Lower lobe of right lung (tissue), 2 donors: ENCODE measurements around the gene CTSZ. TPM values are rescaled to one million over a fixed set of nuclear protein-coding genes. Genes with fewer than 3 reads are reported as not detected.

Experiments
- ATAC-seq, 2 donors: fragments of 200-7000 bp; cut with Tn5 transposase; one replicate each; pipeline ENCODE4 v1.9.1; 2020 to 2022; ENCODE audit warnings: mild to moderate bottlenecking in 2 of 2, moderate library complexity in 2 of 2
- DNase-seq: peaks from one replicate; pipeline ENCODE4 v3.0.0-alpha.2; 2020
- H3K27ac ChIP-seq: fragments of 200-600 bp; one replicate; pipeline ENCODE4 v1.8.0; 2022
- H3K27me3 ChIP-seq: fragments of 200-600 bp; one replicate; pipeline ENCODE4 v1.8.0; 2022; ENCODE audit warnings: low read depth
- H3K36me3 ChIP-seq: fragments of 200-600 bp; one replicate; pipeline ENCODE4 v1.8.0; 2022; ENCODE audit warnings: mild to moderate bottlenecking
- H3K4me1 ChIP-seq: fragments of 200-600 bp; one replicate; pipeline ENCODE4 v1.8.0; 2022
- H3K4me3 ChIP-seq: fragments of 200-600 bp; one replicate; pipeline ENCODE4 v1.8.0; 2022; ENCODE audit warnings: mild to moderate bottlenecking
- H3K9me3 ChIP-seq: fragments of 200-600 bp; one replicate; pipeline ENCODE4 v1.8.0; 2022
- CTCF ChIP-seq: fragments of 200-600 bp; IDR thresholded peaks from one replicate; pipeline ENCODE4 v1.8.0; 2022; ENCODE audit warnings: antibody characterized with exemption, mild to moderate bottlenecking
- intact Hi-C: fragments of 100-400 bp; cut with DNase I; formaldehyde crosslinking; loops from one replicate; pipeline ENCODE4 v1.11.0; 2022
- total RNA-seq: library from RNA; stranded (reverse); fragmentation: NEBNext Ultra II Directional; extraction: Animal tissue kit (Norgen Biotek cat#: 25700); gene quantifications from one replicate; pipeline ENCODE4 v1.2.1, GENCODE V29; 2021
- donor health status: DM: no; HTN: yes; CAD: no; lungs with severe emphysema.

Gene CTSZ
- total RNA-seq, 1 donor from 2014 or later: 533 TPM

- no peak for DNase-seq
- no peak for ATAC-seq
- no peak for TF ChIP-seq CTCF
- Histone ChIP-seq H3K4me1 (no peaks in the 10 kb centered on the region), H3K27ac (no peak overlapping the region), H3K36me3 (no peaks in the 10 kb centered on the region), H3K27me3 (no peaks in the 10 kb centered on the region), H3K9me3 (peaks cover 18% of the 10 kb centered on the region), H3K4me3 (no peak overlapping the region)
- intact Hi-C loops: no loop called here
Observed at GRCh38 chr20:58973179-58973578, 33.9 kb downstream of the CTSZ start.

GRCh38 chr20:58971429-58971828 lies 35.6 kb downstream of the CTSZ start:
- intact Hi-C loops: no loop called here
- TF ChIP-seq CTCF: no peak
- no peaks in the 10 kb centered on the region for H3K36me3 ChIP-seq
- H3K27ac ChIP-seq: no peak overlapping the region
- no peaks in the 10 kb centered on the region for H3K27me3 ChIP-seq
- DNase-seq: no peak
- H3K4me3 ChIP-seq: no peak overlapping the region
- no peaks in the 10 kb centered on the region for H3K4me1 ChIP-seq
- ATAC-seq: no peak
- peaks cover 18% of the 10 kb centered on the region for H3K9me3 ChIP-seq

- Histone ChIP-seq H3K27me3 (no peaks in the 10 kb centered on the region), H3K4me1 (no peaks in the 10 kb centered on the region), H3K27ac (no peak overlapping the region), H3K36me3 (no peaks in the 10 kb centered on the region), H3K9me3 (peaks cover 7% of the 10 kb centered on the region), H3K4me3 (no peak overlapping the region)
- intact Hi-C loops: no loop called here
- DNase-seq: no peak
- no peak for TF ChIP-seq CTCF
- ATAC-seq: no peak
Observed at GRCh38 chr20:58970146-58970545, 36.9 kb downstream of the CTSZ start.

- DNase-seq (no peak), ATAC-seq (no peak)
- no peaks in the 10 kb centered on the region for H3K36me3 ChIP-seq
- peaks cover 3% of the 10 kb centered on the region for H3K9me3 ChIP-seq
- intact Hi-C loops: no loop called here
- no peak overlapping the region for H3K27ac ChIP-seq
- H3K4me1 ChIP-seq: no peaks in the 10 kb centered on the region
- H3K27me3 ChIP-seq: no peaks in the 10 kb centered on the region
- no peak for TF ChIP-seq CTCF
- H3K4me3 ChIP-seq: no peak overlapping the region
Observed at GRCh38 chr20:58969439-58969838, 37.6 kb downstream of the CTSZ start.

GRCh38 chr20:58967652-58968429 lies 39.2 kb downstream of the CTSZ start:
- H3K4me3 ChIP-seq: no peak overlapping the region
- intact Hi-C loops: no loop called here
- no peaks in the 10 kb centered on the region for H3K27me3 ChIP-seq
- no peaks in the 10 kb centered on the region for H3K36me3 ChIP-seq
- DNase-seq (no peak), ATAC-seq (no peak)
- no peak for TF ChIP-seq CTCF
- H3K9me3 ChIP-seq: peaks cover 3% of the 10 kb centered on the region
- H3K4me1 ChIP-seq: no peaks in the 10 kb centered on the region
- no peak overlapping the region for H3K27ac ChIP-seq
